NOMO-1 treated with DMSO at 0.1 percent for 48 hours (cell line): ENCODE data around the gene SLC9A5.

Source experiments
- DNase-seq: peaks from one replicate; lab custom pipeline; 2025; ENCODE audit not compliant: unreplicated experiment; lab: John Stamatoyannopoulos, UW

SLC9A5 gene

GRCh38 chr16:67280090-67281015, 31.6 kb downstream of the SLC9A5 start:
- no peak for DNase-seq

- DNase-seq: no peak
These were observed 33.0 kb downstream of the SLC9A5 start for GRCh38 chr16:67281536-67282446.

GRCh38 chr16:67282447-67282805, 33.6 kb downstream of the SLC9A5 start:
- DNase-seq: no peak

- no peak for DNase-seq
These were observed 34.5 kb downstream of the SLC9A5 start for GRCh38 chr16:67283039-67283825.

GRCh38 chr16:67283826-67284555, 35.2 kb downstream of the SLC9A5 start:
- no peak for DNase-seq

GRCh38 chr16:67284699-67285646, 36.2 kb downstream of the SLC9A5 start:
- DNase-seq: no peak

- no peak for DNase-seq
These were observed 37.9 kb downstream of the SLC9A5 start for GRCh38 chr16:67286441-67287235.

- DNase-seq: no peak
These were observed 39.2 kb downstream of the SLC9A5 start for GRCh38 chr16:67287960-67288359.

- no peak for DNase-seq
These were observed 42.7 kb downstream of the SLC9A5 start for GRCh38 chr16:67291461-67291860.

GRCh38 chr16:67294171-67294757, 45.5 kb downstream of the SLC9A5 start:
- DNase-seq: no peak

GRCh38 chr16:67294938-67295361, 46.2 kb downstream of the SLC9A5 start:
- DNase-seq: no peak

- DNase-seq: no peak
These were observed 47.6 kb downstream of the SLC9A5 start for GRCh38 chr16:67296420-67296819.

- no peak for DNase-seq
These were observed 49.5 kb downstream of the SLC9A5 start for GRCh38 chr16:67298277-67298676.

GRCh38 chr16:67299269-67299668, 50.5 kb downstream of the SLC9A5 start:
- no peak for DNase-seq

GRCh38 chr16:67301080-67301782, 52.5 kb downstream of the SLC9A5 start:
- DNase-seq: no peak

GRCh38 chr16:67302076-67302475, 53.3 kb downstream of the SLC9A5 start:
- no peak for DNase-seq

- DNase-seq: no peak
These were observed 54.2 kb downstream of the SLC9A5 start for GRCh38 chr16:67302970-67303369.
